Transverse colon (tissue), 3 donors: ENCODE results near the gene ZDHHC21.

Experiments
- POLR2A ChIP-seq: fragments of 450-650 bp; IDR thresholded peaks from one replicate; pipeline ENCODE4 v1.6.1; 2016; ENCODE audit warnings: antibody characterized with exemption, mild to moderate bottlenecking, moderate library complexity
- TF ChIP-seq, protein P1 (sequence below), 5 experiments: fragments of 200-600 bp in 3 of 5; fragments of 450-650 bp in 2 of 5; sonication (generic) in 3 of 5; IDR thresholded peaks; 1 replicate in 2 of 5; 2 replicates in 3 of 5; pipeline ENCODE4 v1.5.1; 2016 to 2017; ENCODE audit warnings: antibody characterized with exemption in 5 of 5, inconsistent platforms in 3 of 5, mild to moderate bottlenecking in 2 of 5, moderate library complexity in 1 of 5

DNA sequence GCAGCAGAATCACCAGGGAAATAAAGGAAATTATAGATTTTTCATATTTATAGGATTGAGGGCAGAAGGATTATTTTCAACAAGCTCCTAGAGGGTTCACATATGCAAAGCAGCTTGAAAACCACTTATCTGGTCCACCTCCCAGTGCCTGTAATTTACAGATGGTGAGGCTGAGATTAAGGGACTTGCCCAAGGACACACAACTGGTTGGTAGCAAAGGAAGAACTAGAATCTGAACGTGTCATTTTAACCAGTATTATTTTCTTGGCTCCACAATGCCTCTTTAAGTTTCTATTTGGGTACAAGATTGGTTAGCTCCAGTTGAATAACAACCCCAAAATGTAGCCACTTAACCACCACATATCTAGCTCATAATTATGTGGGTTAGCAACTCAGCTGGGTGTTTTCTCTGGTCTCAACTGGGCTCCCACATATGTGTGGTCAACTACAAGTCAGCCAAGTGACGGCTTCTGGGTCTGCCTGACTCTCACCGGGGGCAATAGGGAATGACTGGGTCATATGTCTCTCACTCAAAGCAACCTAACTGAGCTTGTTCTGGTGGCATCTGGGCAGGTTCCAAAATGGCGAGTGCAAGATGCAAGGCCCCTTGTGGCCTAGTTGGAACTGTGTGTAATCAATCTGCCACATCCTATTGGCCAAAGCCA lies 127.7 kb downstream of the ZDHHC21 start:
- TF ChIP-seq, protein P1, sequence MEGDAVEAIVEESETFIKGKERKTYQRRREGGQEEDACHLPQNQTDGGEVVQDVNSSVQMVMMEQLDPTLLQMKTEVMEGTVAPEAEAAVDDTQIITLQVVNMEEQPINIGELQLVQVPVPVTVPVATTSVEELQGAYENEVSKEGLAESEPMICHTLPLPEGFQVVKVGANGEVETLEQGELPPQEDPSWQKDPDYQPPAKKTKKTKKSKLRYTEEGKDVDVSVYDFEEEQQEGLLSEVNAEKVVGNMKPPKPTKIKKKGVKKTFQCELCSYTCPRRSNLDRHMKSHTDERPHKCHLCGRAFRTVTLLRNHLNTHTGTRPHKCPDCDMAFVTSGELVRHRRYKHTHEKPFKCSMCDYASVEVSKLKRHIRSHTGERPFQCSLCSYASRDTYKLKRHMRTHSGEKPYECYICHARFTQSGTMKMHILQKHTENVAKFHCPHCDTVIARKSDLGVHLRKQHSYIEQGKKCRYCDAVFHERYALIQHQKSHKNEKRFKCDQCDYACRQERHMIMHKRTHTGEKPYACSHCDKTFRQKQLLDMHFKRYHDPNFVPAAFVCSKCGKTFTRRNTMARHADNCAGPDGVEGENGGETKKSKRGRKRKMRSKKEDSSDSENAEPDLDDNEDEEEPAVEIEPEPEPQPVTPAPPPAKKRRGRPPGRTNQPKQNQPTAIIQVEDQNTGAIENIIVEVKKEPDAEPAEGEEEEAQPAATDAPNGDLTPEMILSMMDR (IDR thresholded peaks at IDR 0.05): no peak
- no peak for TF ChIP-seq POLR2A
